NCI-H2029 treated with DMSO at 0.1 percent for 48 hours (cell line): ENCODE results near the gene IMMP2L.
"Not testable (repeated sequence)": the region's sequence is repeated elsewhere in the genome, so short reads cannot be mapped to it uniquely, and the experiment has no call there.

Experiments
- DNase-seq: peaks from one replicate; lab custom pipeline; 2025; lab: John Stamatoyannopoulos, UW

Gene IMMP2L

DNA sequence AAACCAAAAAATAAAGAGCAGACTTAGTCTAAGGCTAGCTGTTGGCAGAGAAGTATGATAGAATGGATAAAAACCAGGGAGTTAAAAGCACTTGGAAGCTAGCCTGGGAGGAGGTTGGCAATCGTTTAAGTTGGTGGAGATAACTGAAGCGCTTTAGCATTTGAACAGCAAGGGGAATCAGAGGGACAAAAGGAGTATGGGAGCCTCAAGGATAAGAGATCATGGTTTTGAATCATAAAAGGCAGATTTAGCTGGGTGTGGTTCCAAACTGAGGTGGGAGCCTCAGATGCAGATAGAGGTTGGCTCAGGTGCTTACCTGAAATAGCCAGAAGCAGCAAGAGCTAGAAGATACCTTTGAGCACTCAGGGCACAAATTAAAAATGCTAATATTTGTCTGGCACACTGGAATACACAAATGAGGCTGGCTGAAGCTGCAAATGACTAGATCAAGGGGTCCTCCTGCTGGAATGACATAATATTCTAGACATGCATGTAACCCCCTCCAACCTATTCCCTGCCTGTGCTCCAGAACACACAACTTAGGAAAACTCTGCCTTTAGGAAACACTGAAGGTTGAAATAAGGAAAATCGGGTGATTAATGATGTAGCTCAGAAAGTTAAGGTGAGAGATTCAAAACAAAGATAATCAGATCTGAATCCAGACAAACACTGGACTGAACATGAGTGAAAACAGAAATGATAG, 843.6 kb downstream of the IMMP2L start:
- DNase-seq = no peak

DNA sequence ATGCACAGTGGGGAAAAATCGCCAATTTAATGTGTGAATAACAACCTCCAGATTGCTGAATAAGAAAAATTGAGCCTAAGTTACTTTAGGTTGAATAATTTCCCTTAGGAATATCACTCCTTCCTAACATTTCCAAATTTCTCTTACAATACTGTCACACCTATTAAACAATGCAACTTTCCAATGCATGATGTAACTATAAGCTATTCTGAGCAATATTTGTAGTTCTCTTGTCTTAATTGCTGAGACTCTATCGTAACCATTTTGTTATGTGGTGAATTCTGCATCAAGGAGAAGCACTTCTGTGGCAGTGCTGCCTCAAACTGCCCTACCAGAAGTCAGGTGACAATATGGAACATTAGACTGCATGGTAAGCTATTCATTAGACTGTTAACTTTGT, 858.1 kb downstream of the IMMP2L start:
- DNase-seq = no peak

DNA sequence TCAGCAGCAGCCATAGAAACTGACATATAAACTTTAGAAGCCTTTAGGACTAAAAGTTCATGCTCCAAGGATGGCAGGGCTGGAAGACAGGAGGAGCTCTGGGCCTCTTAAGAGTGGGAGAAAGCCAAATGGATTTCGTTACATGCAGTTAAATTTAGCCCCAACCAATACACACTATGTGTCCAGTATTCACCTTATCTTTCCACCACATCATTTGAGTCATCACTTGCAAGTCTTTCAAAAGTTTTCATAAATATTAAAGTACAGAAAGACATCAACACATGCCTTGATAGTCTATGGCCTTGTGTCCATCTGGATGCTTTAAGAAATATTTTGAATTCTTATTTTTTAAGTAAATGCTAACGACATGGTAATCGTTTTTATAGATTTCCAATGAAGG, 863.7 kb downstream of the IMMP2L start:
- DNase-seq = no peak

DNA sequence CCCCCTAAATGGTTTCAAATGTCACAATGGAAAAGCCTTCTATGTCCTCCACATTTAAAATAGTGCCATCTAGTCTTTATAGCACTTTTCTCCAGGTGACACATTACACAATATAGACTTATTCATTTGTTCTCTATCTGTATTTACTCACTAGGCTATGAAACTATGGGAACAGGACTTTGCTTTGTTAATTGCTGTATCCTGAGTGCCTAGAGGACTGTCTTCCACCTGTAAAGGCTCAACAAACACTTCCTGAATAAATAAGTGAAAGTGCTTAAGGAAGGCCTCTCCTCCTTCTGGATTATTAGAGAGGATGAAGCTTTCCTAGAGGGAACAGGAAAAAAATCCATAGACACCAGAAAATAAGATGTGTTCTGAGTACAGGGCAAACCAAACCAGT, 868.9 kb downstream of the IMMP2L start:
- DNase-seq = no peak

DNA sequence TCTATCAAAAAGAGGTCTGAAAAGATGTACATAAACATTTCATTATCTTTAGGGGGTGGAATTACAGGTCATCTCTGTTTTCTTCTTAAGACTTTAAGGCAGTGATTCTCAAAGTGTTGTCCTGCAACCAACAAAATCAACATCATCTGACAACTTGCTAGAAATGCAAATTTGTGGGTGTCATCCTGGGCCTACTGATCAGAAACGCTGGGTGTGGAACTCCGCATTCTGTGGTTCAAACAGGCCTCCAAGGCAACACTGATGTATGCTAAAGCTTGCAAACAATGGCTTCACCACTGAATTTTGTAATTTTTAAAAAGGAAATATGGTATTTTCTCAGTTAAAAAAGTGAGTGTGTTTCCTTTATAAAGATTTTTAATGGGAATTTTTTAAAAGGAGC, 873.4 kb downstream of the IMMP2L start:
- no peak for DNase-seq

DNA sequence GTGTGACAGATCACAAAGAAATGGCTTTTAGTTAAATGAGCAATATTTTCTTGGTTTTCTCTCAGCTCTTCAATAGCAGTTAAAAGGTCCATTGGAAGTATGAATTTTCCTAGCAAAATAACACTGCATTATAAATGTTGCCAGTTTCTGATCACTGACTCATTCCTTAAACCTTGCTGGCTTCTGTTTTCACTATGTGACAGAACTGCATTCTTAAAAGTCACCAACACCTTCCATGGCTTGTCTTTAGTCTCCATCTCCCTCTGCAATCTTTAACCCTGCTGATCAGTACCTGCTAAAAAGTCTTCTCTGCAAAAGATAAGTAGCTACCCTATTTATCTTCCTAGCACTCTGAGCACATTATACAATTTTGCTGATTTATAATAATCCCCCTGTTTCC, 876.4 kb downstream of the IMMP2L start:
- no peak for DNase-seq

DNA sequence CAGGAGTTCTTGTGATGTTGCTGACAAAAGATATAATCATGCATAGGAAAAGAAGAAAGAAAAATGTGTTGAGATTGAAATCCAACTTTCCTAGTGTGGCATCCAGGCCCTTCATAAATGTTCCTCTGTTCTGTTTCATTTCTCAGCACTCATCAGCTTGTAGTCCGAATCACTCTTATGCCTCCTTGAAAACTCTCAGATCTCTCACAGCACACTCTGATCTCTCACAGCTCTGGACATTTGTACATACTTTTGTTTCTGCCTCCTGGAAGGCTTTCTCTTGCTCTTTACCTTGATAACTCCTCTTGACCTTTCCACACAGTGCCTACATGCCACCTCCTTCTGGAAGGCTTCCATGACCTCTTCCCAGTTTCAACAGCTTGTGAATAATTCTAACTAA, 880.4 kb downstream of the IMMP2L start:
- no peak for DNase-seq

DNA sequence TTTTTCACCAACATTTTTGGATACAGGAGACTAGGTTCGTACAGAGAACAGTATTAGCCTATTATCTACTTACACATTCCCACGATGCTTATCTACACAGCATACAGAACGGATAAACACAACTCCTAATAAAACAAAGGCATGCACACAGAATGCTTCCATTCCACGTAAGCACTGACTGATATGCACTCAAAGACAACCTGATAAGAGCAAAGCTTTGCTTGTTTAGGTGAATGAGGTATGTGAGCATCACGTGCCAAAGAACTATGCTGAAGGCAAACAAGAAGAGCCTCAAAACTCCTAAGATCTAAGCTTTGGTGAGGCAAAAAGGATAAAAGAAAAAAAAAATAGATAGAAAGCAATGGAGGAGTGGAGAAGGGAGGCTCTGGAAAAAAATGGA, 884.9 kb downstream of the IMMP2L start:
- DNase-seq = no peak

DNA sequence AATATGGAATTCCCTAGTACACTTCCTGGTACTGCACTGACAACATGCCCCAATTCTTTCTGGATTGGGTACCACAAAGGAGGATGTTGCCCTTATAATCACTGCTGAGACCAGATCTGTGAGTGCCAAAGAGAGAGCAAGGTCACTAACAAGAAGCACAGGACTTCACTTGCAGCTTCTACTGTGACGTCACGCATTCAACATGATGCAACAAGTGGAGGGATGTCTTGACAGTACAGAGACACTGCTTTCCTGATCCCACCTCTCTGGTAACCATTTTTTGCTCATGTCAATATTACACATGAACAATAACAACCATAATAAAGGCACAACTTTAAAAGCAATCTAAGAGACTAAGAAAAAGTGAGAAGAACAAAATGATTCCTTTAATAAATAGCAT, 885.5 kb downstream of the IMMP2L start:
- DNase-seq = no peak

DNA sequence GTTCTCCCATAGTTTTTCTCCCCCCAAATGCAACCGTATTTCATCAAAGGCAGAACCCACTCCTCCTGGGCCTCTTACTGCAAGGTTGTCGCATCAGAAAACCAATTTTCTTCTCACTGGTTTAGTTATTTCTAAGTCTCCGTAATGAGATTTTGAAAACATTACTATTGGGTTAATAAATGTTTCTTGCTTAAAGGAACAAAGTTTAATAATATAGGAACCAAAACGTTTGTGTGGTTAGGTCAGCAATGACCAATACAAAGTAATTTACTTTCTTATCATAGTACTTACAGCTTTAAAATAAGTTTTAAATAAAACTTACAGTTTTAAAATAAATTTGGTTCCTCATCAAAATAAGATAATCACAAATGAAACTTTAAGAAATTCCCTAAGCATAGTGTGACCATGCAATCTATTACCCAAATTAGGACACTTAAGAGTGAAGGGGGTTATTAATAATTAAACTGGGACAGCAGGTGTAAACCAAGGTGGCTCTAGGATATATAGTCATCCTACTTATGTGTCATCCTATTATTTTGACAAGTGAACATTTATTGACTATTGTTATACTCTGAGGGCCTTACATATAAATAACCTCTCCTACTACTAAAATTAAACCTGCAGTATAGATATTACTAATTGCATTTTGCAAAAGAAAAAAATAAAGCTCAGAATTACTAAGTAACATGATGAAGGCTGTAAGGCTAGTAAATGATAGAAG, 886.7 kb downstream of the IMMP2L start:
- no peak for DNase-seq

DNA sequence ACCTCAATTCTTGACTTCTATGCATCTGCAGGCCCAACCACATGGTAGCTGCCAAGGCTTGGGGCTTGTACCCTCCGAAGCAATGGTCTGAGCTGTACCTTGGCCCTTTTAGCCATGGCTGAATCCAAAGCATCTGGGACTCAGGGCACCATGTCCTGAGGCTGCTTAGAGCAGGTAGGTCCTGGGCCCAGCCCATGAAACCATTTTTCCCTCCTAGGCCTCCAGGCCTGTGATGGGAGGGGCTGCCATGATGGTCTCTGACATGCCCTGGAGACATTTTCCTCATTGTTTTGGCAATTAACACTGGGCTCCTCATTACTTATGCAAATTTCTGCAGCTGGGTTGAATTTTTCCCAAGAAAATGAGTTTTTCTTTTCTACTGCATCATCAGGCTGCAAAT, 889.1 kb downstream of the IMMP2L start:
- DNase-seq = no peak

DNA sequence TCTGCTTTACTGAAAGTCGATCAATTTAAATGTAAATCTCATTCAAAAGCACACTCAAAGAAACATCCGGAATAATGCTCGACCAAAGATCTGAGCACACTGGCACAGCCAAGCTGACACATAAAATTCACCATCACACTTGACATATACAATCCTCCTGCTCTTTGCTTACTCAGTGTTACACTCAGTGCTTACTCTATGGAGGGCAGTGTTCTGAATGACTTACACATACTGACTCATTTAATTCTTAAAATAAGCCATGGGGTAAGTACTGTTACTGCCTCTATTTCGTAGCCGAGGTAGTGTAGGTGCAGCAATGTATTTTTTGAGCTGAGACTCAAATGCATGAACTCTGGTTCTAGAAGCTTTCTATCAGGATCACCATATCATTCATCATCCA, 892.9 kb downstream of the IMMP2L start:
- no peak for DNase-seq

DNA sequence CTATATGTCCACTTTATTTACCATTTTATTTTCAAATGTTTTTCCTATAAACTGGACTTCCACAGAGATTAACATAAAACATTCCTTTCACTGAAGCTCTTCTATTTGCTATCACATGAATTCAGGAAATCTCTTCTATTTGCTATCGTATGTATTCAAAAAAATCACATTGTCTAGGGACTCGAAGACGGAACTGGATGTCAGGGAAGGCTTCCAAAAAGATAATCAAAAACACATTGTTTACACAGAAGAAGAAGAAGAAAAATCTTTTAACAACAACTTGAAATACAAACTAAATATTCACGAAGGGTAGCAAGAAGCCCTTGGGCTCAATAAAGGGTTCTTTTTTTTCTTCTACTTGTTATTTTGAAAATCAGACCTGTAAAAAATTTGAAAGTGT, 897.5 kb downstream of the IMMP2L start:
- no peak for DNase-seq

DNA sequence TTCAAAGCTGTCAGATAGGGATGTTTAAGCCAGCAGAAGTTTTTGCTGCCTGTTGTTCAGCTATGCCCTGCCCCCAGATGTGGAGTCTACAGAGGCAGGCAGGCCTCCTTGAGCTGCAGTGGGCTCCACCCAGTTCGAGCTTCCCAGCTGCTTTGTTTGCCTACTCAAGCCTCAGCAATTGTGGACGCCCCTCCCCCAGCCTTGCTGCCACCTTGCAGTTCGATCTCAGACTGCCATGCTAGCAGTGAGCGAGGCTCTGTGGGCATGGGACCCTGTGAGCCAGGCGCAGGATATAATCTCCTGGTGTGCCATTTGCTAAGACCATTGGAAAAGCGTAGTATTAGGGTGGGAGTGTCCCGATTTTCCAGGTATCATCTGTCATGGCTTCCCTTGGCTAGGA, 901.7 kb downstream of the IMMP2L start:
- DNase-seq = not testable (repeated sequence)

DNA sequence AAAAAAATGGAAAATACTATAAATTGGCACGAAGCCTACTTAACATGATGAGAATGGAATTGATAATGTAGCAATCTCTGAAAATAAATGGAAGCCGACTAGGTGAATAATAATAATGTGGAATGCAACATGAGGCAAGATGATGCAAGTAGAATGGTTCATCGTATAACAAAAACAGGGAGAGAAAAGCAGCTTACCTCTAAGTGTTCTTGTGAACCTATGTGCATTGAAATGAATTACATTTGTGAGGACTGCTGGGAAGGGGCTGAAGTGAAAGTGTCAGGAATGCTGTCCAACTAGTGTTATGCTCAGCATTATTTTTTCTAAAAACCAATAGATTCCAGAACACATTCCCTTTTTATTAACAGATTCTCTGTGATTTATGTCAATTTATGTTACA, 912.0 kb downstream of the IMMP2L start:
- no peak for DNase-seq

DNA sequence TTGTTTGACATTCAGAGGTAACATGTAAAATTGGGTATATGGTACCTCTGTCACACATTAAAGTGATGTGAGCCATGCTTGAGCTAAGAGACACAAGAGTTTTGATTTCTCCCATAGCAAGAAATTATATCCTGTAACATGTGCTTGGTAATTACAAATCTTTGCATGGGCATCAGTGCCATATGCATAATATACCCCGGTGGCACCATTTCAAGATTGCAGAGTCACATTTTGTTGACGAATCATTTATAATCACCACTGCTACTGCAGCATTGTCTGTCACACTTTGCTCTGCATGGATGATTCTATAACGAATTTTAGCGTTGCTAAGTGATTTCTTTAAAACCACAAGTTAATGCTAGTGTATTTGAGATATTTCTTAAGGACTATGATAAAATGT, 915.0 kb downstream of the IMMP2L start:
- no peak for DNase-seq

DNA sequence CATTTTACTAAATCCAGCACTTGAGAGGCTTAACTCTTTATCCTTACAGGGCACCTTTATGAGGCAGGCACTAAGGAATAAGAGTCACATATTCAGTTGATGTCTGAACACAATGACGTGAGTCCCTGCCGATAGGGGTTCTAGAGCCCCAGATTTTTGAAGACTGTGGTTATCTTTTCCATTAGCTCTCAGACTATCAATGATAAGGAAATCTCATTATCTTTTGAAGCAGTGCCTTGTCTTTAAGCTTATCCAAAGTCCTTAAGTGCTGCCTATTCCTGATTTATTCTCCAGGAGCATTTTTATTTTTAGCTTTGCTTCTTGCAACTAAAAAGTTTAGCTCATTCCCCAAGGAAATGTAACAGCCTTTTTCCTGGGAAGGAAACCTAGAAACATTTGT, 915.5 kb downstream of the IMMP2L start:
- no peak for DNase-seq

DNA sequence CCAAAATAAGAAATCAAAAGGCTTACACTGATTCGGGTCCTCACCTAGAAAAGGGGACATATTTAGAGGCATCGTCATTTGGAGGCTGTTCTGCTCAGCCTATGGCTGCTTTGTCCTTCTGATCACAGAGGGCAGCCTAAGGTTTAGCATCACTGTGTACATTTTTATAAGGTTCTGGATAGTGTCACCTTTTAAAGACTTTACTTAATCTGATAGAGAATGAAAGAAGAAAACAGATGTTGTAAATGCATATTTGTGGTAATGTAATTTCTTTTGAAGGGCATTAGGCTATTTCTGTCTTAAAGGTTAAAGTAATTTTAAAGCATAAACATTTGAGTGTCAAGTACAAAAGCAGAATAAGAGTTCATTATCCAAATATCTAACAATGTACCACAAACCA, 916.7 kb downstream of the IMMP2L start:
- DNase-seq = no peak

DNA sequence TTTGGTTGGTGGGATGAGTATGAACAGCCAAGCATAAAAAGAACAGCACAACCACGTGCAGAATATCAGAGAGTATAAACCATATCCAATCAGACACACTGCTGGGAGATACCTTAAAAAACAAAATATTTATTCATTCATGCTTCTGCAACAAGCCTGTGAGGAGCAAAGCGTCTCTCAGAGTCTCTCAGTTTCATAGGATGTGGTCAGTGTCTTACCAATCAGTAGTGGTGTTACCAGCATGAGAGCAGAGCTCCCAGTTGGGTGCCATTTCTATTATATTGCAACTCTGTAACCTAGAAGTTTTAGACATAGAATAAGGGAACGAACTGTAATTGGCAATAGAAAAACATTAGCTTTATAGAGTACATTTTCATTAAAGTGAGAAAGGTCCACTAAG, 917.2 kb downstream of the IMMP2L start:
- no peak for DNase-seq

DNA sequence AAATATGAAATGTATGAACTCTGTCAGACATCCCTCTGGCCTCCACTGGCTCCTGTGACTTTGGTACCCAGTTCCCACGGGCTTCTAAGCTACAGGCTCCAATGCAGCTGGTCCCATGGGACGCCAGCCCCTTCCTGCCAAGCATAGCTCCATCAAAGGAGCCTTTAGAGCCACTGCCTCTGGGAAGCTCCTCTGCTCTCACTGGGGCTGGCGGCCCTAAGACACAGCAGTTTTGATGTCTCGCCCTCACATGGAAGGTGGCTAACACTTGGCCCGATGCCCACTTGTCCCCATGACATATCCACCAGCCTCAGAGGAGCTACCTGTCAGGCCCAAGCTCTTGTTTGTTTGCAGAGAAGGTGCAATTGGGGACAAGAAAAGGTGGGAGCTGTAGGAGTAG, 925.0 kb downstream of the IMMP2L start:
- DNase-seq = no peak

DNA sequence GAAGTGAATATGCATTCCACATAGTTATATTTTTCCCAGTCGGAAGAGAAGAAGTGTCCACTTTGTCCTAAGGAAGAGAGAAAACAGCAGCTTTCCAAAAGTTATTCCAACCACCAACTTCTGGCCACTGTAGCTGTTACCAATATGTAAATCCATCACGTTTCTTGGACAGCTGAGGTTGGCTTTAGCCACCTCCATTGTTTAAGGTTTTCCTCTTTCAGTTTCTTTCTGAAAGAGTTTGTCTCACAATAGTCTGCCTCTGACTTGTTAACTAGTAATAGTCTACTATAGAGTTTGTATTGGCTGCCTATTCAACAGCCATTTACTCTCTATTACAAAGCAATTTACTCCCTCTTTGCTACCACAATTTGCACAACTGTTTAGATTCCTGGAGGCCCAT, 929.0 kb downstream of the IMMP2L start:
- DNase-seq = no peak

DNA sequence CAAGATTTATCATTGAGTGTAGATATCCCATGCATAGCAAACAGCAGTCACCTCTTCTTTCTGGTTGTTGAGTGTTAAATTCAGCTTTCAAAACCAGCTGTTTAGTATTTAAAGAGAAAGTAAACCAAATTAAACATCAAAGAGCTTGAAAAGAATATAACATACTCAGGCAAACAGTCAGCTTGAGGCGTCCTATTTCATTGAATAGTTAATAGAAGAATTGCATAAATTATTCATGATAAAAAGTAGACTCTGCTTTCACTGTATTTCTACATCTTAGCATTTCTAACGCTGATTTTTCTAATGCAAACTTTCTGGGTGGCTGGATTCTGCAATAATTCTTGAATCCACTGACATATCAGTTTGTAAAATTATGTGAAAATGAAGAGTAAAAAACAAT, 935.9 kb downstream of the IMMP2L start:
- no peak for DNase-seq

DNA sequence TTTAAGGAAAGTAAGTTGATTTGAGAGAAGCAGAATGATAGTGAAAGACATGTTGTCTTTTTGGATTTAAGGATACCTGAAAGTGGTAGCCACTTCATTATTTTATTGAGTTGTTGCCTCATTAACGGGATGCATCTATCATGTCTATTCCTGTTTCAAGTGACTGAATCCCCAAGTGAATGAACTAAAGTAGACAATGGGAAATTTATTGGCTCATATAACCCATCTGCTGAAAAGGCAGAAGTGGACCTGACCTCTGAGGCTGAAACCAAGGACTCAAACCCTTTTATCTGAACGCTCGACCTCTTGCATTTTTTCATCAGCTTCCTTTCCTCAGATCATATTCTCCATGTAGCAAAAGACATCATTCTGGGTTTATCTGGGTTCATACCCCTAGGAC, 937.0 kb downstream of the IMMP2L start:
- DNase-seq = no peak

DNA sequence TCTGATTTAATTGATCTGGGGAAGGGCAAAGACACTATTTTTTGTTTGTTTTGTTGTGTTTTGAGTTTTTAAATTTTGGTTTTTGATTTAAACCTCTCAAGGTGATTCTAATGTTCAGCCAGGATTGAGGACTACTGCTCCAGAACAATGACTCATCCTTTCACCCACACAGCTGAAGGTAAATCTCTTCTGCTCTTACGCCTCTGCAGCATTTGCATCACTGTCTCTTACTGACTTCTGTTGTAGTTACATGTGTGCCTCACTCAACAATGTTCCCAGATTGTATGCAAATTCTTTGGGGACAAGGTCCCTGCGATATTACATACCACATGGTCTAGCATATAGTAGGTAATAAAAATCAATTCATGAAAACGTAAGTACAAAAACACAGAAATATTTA, 938.9 kb downstream of the IMMP2L start:
- no peak for DNase-seq
